PC-9 (cell line): Measurements from ENCODE around the gene HDAC8.

Source experiments
- CTCF ChIP-seq: fragments of 200-600 bp; sonication (generic); conservative IDR thresholded peaks from 2 replicates; pipeline ENCODE4 v1.6.1; 2017; ENCODE audit warnings: mixed run types, antibody characterized with exemption, mild to moderate bottlenecking, moderate library complexity
- EZH2 ChIP-seq: fragments of 200-600 bp; sonication (generic); IDR thresholded peaks from 2 replicates; pipeline ENCODE4 v1.8.0; 2017; ENCODE audit warnings: antibody characterized with exemption, low read depth

GRCh38 chrX:72376124-72376523, 196.5 kb downstream of the HDAC8 start:
- TF ChIP-seq CTCF (no peak), EZH2 (no peak)
